A549 (cell line): ENCODE data around the gene SLC25A34. TPM values are rescaled to one million over a fixed set of nuclear protein-coding genes. Genes with fewer than 3 reads are reported as not detected.
A peak's percentile ranks its signal among the peaks of the same experiment; 100 is the strongest.

ENCODE experiments used
- ATAC-seq, 2 experiments: fragments of 200-7000 bp in 1 of 2; fragments of >200 bp in 1 of 2; cut with Nextera tagmentation in 1 of 2; cut with Tn5 transposase in 1 of 2; 3 replicates each; pipeline versions ENCODE4 v1.8.0 to v1.9.1; 2018 to 2020; ENCODE audit warnings: mild to moderate bottlenecking in 1 of 2, moderate library complexity in 1 of 2
- CTCF ChIA-PET: fragments of 300-600 bp; sonication (Branson Sonifier 250); formaldehyde crosslinking; extraction: SDS; loops from one replicate; lab custom pipeline; 2021; ENCODE audit warnings: antibody characterized with exemption, inconsistent platforms; lab: Yijun Ruan, JAX
- POLR2A ChIA-PET: fragments of 350-600 bp; formaldehyde crosslinking; extraction: SDS; loops from one replicate; lab custom pipeline; 2021; ENCODE audit warnings: antibody characterized with exemption, inconsistent platforms; lab: Yijun Ruan, JAX
- DNase-seq, 2 experiments: peaks; one replicate each; pipeline versions ENCODE4 v3.0.0 to v3.0.0-alpha.2; 2011 to 2016; ENCODE audit warnings: low read depth in 1 of 2, low spot score in 1 of 2
- FAIRE-seq: peaks from 2 replicates; lab custom pipeline; 2011; peaks lifted over from hg19 to GRCh38; lab: Jason Lieb, UNC
- H3K27ac ChIP-seq, 2 experiments: fragments of >200 bp; sonication (Bioruptor Twin); formaldehyde crosslinking; 3 replicates each; pipeline ENCODE4 v1.5.1; 2016 to 2017
- H3K4me1 ChIP-seq: fragments of >200 bp; sonication (Bioruptor Twin); formaldehyde crosslinking; 3 replicates; pipeline ENCODE4 v1.6.1; 2016
- H3K4me2 ChIP-seq: fragments of >200 bp; sonication (Bioruptor Twin); formaldehyde crosslinking; 3 replicates; pipeline ENCODE4 v1.6.1; 2016
- H3K4me3 ChIP-seq: fragments of >200 bp; sonication (Bioruptor Twin); formaldehyde crosslinking; 3 replicates; pipeline ENCODE4 v1.5.1; 2016
- H3K9me3 ChIP-seq: fragments of >200 bp; sonication (Bioruptor Twin); formaldehyde crosslinking; 3 replicates; pipeline ENCODE4 v1.6.1; 2016
- BCL3 ChIP-seq: fragments of >200 bp; sonication (Bioruptor Twin); formaldehyde crosslinking; IDR thresholded peaks from 3 replicates; pipeline ENCODE4 v1.6.1; 2016
- BHLHE40 ChIP-seq: IDR thresholded peaks from 2 replicates; pipeline ENCODE4 v1.6.1; 2012; ENCODE audit warnings: low read depth, low read length, inconsistent platforms
- CTCF ChIP-seq: fragments of >200 bp; sonication (Bioruptor Twin); formaldehyde crosslinking; IDR thresholded peaks from 3 replicates; pipeline ENCODE4 v1.5.1; 2016
- EP300 ChIP-seq, 2 experiments: fragments of >200 bp; sonication (Bioruptor Twin); formaldehyde crosslinking; IDR thresholded peaks; 2 replicates in 1 of 2; 3 replicates in 1 of 2; pipeline ENCODE4 v1.6.1; 2016 to 2017
- ESRRA ChIP-seq: fragments of 150-350 bp; IDR thresholded peaks from 2 replicates; pipeline ENCODE4 v1.6.1; 2014; ENCODE audit warnings: mild to moderate bottlenecking, low read length, borderline replicate concordance
- FOSL2 ChIP-seq, 2 experiments: fragments of 450-650 bp in 1 of 2; fragments of >200 bp in 1 of 2; sonication (Bioruptor Twin) in 1 of 2; formaldehyde crosslinking; IDR thresholded peaks; 2 replicates each; pipeline versions ENCODE4 v1.5.0 to v1.6.1; 2016 to 2020; ENCODE audit warnings: mild to moderate bottlenecking in 1 of 2, moderate library complexity in 1 of 2
- HOXA7 ChIP-seq: fragments of 250-450 bp; sonication (Bioruptor Pico); IDR thresholded peaks from 2 replicates; pipeline ENCODE4 v1.5.0; 2020; ENCODE audit warnings: mild to moderate bottlenecking, moderate library complexity
- JUN ChIP-seq, 2 experiments: fragments of >200 bp; sonication (Bioruptor Twin); formaldehyde crosslinking; IDR thresholded peaks; 2 replicates in 1 of 2; 3 replicates in 1 of 2; pipeline ENCODE4 v1.6.1; 2016 to 2017
- MYC ChIP-seq: IDR thresholded peaks from 2 replicates; pipeline ENCODE4 v1.6.1; 2012; ENCODE audit warnings: mild to moderate bottlenecking, inconsistent platforms, low read length, improper control_type of control experiment, borderline replicate concordance
- NFE2L2 ChIP-seq: fragments of 150-350 bp; conservative IDR thresholded peaks from 2 replicates; pipeline ENCODE4 v1.6.1; 2014; ENCODE audit warnings: low read length
- RARB ChIP-seq: fragments of 250-450 bp; sonication (Bioruptor Pico); IDR thresholded peaks from 2 replicates; pipeline ENCODE4 v1.8.0; 2021; ENCODE audit warnings: mild to moderate bottlenecking, moderate library complexity
- RFX5 ChIP-seq: fragments of 450-650 bp; IDR thresholded peaks from 2 replicates; pipeline ENCODE4 v1.7.1; 2014; ENCODE audit warnings: antibody characterized with exemption, mild to moderate bottlenecking, moderate library complexity
- SMC3 ChIP-seq: fragments of >200 bp; sonication (Bioruptor Twin); formaldehyde crosslinking; IDR thresholded peaks from 3 replicates; pipeline ENCODE4 v1.6.1; 2018; ENCODE audit warnings: inconsistent platforms
- SREBF2 ChIP-seq: fragments of 450-650 bp; IDR thresholded peaks from 2 replicates; pipeline ENCODE4 v1.6.1; 2014; ENCODE audit warnings: mild to moderate bottlenecking, moderate library complexity
- TFCP2L1 ChIP-seq: fragments of 250-450 bp; sonication (Bioruptor Pico); IDR thresholded peaks from 2 replicates; pipeline ENCODE4 v1.5.0; 2021; ENCODE audit warnings: mild to moderate bottlenecking
- USF2 ChIP-seq: fragments of 450-650 bp; IDR thresholded peaks from 2 replicates; pipeline ENCODE4 v1.6.1; 2014; ENCODE audit warnings: antibody characterized with exemption
- WGBS: methylation state at CpG from one replicate; pipeline ENCODE4 v1.1.6; 2017; ENCODE audit errors: missing lambda C conversion rate; 5-methylcytosine and 5-hydroxymethylcytosine counted together
- polyA plus RNA-seq, 4 experiments: library from polyadenylated mRNA; depleted of rRNA in 3 of 4; stranded (reverse); fragments of >200 nt; fragmentation: RNase III in 1 of 4; extraction: RNeasy Plus Mini Kit Qiagen cat#74134 plus additional on column Dnase treatment in 1 of 4; gene quantifications; 2 replicates in 3 of 4; 3 replicates in 1 of 4; pipeline ENCODE4 v1.2.3, GENCODE V29; 2011 to 2017
- TF ChIP-seq, protein P1 (sequence below): fragments of 200-600 bp; sonication (generic); IDR thresholded peaks from 2 replicates; pipeline ENCODE4 v1.6.1; 2016; ENCODE audit warnings: antibody characterized with exemption, mild to moderate bottlenecking, moderate library complexity

The SLC25A34 gene
- polyA plus RNA-seq, 2 of the 4 experiments (the other 2 are of a cell fraction): 0.12 to 0.19 TPM

DNA sequence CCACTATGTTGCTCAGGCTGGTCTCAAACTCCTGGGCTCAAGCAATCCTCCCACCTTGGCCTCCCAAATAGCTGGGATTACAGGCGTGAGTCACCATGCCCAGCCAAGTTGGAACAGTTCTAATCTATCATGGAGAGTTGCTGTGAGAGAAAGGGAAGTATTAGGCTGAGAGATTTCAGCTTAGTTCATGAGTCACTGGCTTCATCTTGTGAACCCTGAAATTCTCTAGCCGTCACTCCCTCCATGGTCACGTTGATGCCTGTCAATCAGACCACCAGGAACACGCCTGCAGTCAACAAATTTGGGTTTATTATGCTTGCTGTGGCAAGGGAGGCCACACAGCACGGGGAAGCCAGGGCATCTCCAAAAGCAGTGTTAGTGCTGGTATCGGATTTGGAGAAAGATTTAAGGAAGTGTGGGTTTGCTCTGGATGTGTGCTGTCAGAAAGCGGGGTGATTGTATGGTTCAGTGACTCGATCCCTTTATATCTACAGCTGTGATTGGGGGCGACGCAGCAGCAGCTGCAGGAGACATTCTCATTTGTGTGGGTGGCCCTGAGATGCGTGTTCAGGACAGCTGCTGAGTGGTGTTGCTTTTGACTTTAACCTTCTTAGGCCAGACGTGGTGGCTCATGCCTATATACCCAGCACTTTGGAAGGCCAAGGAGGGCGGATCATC lies 52.7 kb downstream of the SLC25A34 start:
- POLR2A ChIA-PET: interaction anchor here (1.3 kb wide), 1 partner anchor 11 kb away, joined by 8 read pairs; no protein-coding TSS in a partner anchor
- no peaks in the 10 kb centered on the region for H3K9me3 ChIP-seq
- FAIRE-seq (no peak), DNase-seq (no peak), ATAC-seq (peak in 1 of 2 experiments; percentile 13; a peak in 3 of 6 replicates)
- TF ChIP-seq ESRRA (no peak), FOSL2 (IDR thresholded peaks at IDR 0.05) (no peak), FOSL2 (CRISPR knock-in tag; IDR thresholded peaks at IDR 0.05) (peak; percentile 58; the same call in 1 of the 2 replicates), BCL3 (no peak), USF2 (no peak), SMC3 (no peak), RARB (no peak), CTCF (no peak), JUN (IDR thresholded peaks at IDR 0.05) (no peak), EP300 (IDR thresholded peaks at IDR 0.05) (no peak), MYC (no peak), NFE2L2 (no peak), BHLHE40 (no peak), RFX5 (no peak), SREBF2 (no peak), HOXA7 (0 out of 2 replicates have a peak, but pooled peaks have one; percentile 31), TFCP2L1 (CRISPR knock-in tag) (no peak)
- TF ChIP-seq, protein P1, sequence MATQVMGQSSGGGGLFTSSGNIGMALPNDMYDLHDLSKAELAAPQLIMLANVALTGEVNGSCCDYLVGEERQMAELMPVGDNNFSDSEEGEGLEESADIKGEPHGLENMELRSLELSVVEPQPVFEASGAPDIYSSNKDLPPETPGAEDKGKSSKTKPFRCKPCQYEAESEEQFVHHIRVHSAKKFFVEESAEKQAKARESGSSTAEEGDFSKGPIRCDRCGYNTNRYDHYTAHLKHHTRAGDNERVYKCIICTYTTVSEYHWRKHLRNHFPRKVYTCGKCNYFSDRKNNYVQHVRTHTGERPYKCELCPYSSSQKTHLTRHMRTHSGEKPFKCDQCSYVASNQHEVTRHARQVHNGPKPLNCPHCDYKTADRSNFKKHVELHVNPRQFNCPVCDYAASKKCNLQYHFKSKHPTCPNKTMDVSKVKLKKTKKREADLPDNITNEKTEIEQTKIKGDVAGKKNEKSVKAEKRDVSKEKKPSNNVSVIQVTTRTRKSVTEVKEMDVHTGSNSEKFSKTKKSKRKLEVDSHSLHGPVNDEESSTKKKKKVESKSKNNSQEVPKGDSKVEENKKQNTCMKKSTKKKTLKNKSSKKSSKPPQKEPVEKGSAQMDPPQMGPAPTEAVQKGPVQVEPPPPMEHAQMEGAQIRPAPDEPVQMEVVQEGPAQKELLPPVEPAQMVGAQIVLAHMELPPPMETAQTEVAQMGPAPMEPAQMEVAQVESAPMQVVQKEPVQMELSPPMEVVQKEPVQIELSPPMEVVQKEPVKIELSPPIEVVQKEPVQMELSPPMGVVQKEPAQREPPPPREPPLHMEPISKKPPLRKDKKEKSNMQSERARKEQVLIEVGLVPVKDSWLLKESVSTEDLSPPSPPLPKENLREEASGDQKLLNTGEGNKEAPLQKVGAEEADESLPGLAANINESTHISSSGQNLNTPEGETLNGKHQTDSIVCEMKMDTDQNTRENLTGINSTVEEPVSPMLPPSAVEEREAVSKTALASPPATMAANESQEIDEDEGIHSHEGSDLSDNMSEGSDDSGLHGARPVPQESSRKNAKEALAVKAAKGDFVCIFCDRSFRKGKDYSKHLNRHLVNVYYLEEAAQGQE: no peak
- H3K27ac ChIP-seq: peak overlapping the region; percentile 84 to 90
- 88% methylated on average over 13 of the region's 13 CpGs for WGBS
- peak overlapping the region; percentile 22; the same call in 2 of the 3 replicates for H3K4me2 ChIP-seq
- H3K4me1 ChIP-seq: peaks cover 52% of the 10 kb centered on the region
- CTCF ChIA-PET: no interaction called here
- H3K4me3 ChIP-seq: no peak overlapping the region

Other genes starting within 250 kb of the SLC25A34 start
- 16.1 and 19.6 TPM in 2 replicates for gene CASP9, start 212.0 kb upstream of the SLC25A34 start, polyA plus RNA-seq (2011; rRNA removed)
- 11.0 to 13.3 TPM (median 11.6 TPM) in 3 replicates for gene CASP9, start 212.0 kb upstream of the SLC25A34 start, polyA plus RNA-seq (2017; fragmentation: RNase III; extraction: RNeasy Plus Mini Kit Qiagen cat#74134 plus additional on column Dnase treatment)
- gene DNAJC16, start 209.4 kb upstream of the SLC25A34 start, polyA plus RNA-seq (2011; rRNA removed): 12.5 and 15.3 TPM in 2 replicates
- gene DNAJC16, start 209.4 kb upstream of the SLC25A34 start, polyA plus RNA-seq (2017; fragmentation: RNase III; extraction: RNeasy Plus Mini Kit Qiagen cat#74134 plus additional on column Dnase treatment): 4.6 to 5.5 TPM (median 4.9 TPM) in 3 replicates
- 10.3 and 10.7 TPM in 2 replicates for gene AGMAT, start 151.2 kb upstream of the SLC25A34 start, polyA plus RNA-seq (2011; rRNA removed)
- gene AGMAT, start 151.2 kb upstream of the SLC25A34 start, polyA plus RNA-seq (2017; fragmentation: RNase III; extraction: RNeasy Plus Mini Kit Qiagen cat#74134 plus additional on column Dnase treatment): 11.9 to 13.1 TPM (median 12.9 TPM) in 3 replicates
- 8.6 and 11.1 TPM in 2 replicates for gene DDI2, start 118.8 kb upstream of the SLC25A34 start, polyA plus RNA-seq (2011; rRNA removed)
- gene DDI2, start 118.8 kb upstream of the SLC25A34 start, polyA plus RNA-seq (2017; fragmentation: RNase III; extraction: RNeasy Plus Mini Kit Qiagen cat#74134 plus additional on column Dnase treatment): 5.5 to 7.0 TPM (median 6.3 TPM) in 3 replicates
- 14.7 and 19.4 TPM in 2 replicates for gene PLEKHM2, start 51.9 kb upstream of the SLC25A34 start, polyA plus RNA-seq (2011; rRNA removed)
- gene PLEKHM2, start 51.9 kb upstream of the SLC25A34 start, polyA plus RNA-seq (2017; fragmentation: RNase III; extraction: RNeasy Plus Mini Kit Qiagen cat#74134 plus additional on column Dnase treatment): 20.0 to 21.8 TPM (median 21.5 TPM) in 3 replicates
- gene TMEM82, start 6.2 kb downstream of the SLC25A34 start, polyA plus RNA-seq (2011; rRNA removed): not detected in 2 replicates
- gene TMEM82, start 6.2 kb downstream of the SLC25A34 start, polyA plus RNA-seq (2017; fragmentation: RNase III; extraction: RNeasy Plus Mini Kit Qiagen cat#74134 plus additional on column Dnase treatment): not detected in 3 replicates
- gene FBLIM1, start 22.5 kb downstream of the SLC25A34 start, polyA plus RNA-seq (2011; rRNA removed): 24.6 and 28.9 TPM in 2 replicates
- gene FBLIM1, start 22.5 kb downstream of the SLC25A34 start, polyA plus RNA-seq (2017; fragmentation: RNase III; extraction: RNeasy Plus Mini Kit Qiagen cat#74134 plus additional on column Dnase treatment): 33.9 to 39.4 TPM (median 38.1 TPM) in 3 replicates
- 2.0 and 4.1 TPM in 2 replicates for gene UQCRHL, start 71.4 kb downstream of the SLC25A34 start, polyA plus RNA-seq (2011; rRNA removed)
- gene UQCRHL, start 71.4 kb downstream of the SLC25A34 start, polyA plus RNA-seq (2017; fragmentation: RNase III; extraction: RNeasy Plus Mini Kit Qiagen cat#74134 plus additional on column Dnase treatment): 0.64 to 1.2 TPM (median 0.68 TPM) in 3 replicates
- 7.0 and 14.3 TPM in 2 replicates for gene SPEN, start 111.4 kb downstream of the SLC25A34 start, polyA plus RNA-seq (2011; rRNA removed)
- 12.2 to 21.2 TPM (median 15.5 TPM) in 3 replicates for gene SPEN, start 111.4 kb downstream of the SLC25A34 start, polyA plus RNA-seq (2017; fragmentation: RNase III; extraction: RNeasy Plus Mini Kit Qiagen cat#74134 plus additional on column Dnase treatment)
- 13.8 and 14.9 TPM in 2 replicates for gene ZBTB17, start 239.8 kb downstream of the SLC25A34 start, polyA plus RNA-seq (2011; rRNA removed)
- 14.1 to 17.6 TPM (median 16.5 TPM) in 3 replicates for gene ZBTB17, start 239.8 kb downstream of the SLC25A34 start, polyA plus RNA-seq (2017; fragmentation: RNase III; extraction: RNeasy Plus Mini Kit Qiagen cat#74134 plus additional on column Dnase treatment)